ENCODE measurements around the gene TMEM225B.
"Not testable (repeated sequence)": the region's sequence is repeated elsewhere in the genome, so short reads cannot be mapped to it uniquely, and the experiment has no call there.

The TMEM225B gene

DNA sequence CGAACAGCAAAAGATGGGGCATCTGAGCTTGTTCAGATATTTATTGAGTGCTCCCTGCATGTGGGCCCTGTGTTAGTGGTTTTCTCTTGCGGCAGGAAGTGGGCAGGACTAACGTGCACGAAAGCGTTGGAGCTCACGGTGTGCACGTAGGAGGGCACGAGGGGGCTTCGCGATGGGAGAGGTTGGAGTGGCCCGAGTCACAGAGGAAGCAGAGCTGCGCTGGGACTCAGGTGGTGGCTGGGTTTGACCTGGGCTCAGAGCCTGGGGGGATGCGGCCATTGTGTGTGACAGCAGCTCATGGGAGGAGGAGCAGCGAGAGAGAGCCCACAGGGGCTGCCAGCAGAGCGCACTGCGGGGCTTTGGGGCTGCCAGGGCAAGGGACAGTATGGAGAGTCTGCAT lies 26.4 kb downstream of the TMEM225B start:
- DNase-seq, result peak; percentile 68

- no peak for DNase-seq
Observed at GRCh38 chr7:99625321-99625720, 27.3 kb downstream of the TMEM225B start.

GRCh38 chr7:99625961-99626360 lies 27.9 kb downstream of the TMEM225B start:
- no peak for DNase-seq

GRCh38 chr7:99626661-99627060 lies 28.6 kb downstream of the TMEM225B start:
- no peak for DNase-seq

DNA sequence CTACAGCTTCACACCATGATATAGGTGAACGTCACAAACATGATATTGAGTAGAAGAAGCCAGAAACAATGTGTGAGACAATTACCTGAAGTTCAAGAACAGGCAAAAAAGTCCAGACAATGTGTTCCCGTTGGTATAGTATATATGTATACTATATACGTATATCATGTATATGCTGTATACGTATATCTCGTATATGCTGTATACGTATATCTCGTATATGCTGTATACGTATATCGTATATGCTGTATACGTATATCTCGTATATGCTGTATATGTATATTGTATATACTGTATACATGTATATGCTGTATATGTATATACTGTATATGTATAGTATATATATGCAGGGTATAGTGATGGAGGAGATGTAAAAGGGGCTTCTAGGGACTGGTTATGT lies 29.4 kb downstream of the TMEM225B start:
- no peak for DNase-seq

DNA sequence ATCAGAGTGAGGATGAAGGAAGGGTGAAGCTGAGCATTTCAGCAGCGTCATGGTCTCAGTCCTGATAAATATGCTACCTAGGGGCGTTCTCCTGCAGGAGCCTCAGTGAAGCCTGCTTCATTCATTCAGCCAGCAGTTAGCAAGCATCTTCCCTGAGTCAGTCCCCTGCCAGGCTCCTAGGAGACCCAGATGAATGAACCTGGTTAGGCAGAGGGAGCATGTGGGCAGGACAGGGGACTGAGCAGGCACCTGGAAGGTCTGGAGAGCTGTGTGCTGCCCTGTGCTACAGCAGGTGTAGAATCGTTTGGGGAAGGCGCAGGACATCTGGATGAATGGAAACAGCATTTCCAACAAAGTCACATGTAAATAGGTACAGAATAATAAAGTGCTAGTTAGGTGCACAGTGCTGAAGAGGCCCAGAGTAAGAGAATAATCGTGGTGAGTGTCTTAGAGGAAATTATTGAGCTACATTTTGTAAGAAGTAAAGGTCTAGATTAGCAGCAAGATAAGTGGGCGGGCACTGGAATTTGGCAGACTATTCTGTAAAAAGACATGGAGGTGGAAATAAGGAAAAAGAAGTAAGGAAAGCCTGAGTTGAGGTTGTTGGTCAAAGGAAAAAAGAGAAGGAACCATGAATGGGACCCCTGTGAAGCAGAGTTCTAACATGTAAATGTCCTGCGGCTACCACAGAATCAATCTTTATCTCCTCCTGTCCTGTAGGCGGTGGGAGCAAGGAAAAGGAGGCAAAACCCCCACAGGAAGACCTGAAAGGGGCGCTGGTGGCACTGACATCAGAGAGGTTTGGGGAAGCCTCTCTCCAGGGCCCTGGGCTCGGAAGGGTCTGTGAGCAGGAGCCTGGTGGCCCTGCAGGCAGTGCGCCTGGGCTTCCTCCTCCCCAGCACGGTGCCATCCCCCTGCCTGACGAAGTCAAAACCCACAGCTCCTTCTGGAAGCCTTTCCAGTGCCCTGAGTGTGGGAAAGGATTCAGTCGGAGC lies 30.7 kb downstream of the TMEM225B start:
- DNase-seq, result no peak

DNA sequence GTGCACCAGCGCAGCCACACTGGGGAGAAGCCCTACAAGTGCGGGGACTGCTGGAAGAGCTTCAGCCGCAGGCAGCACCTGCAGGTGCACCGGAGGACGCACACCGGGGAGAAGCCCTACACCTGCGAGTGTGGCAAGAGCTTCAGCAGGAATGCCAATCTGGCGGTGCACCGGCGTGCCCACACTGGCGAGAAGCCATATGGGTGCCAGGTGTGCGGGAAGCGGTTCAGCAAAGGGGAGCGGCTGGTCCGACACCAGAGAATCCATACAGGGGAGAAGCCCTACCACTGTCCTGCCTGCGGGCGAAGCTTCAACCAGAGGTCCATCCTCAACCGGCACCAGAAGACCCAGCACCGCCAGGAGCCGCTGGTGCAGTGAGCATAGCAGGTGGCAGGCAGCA lies 31.6 kb downstream of the TMEM225B start:
- no peak for DNase-seq

- peak; percentile 38 for DNase-seq
Observed at GRCh38 chr7:99631295-99632109, 33.4 kb downstream of the TMEM225B start.

DNA sequence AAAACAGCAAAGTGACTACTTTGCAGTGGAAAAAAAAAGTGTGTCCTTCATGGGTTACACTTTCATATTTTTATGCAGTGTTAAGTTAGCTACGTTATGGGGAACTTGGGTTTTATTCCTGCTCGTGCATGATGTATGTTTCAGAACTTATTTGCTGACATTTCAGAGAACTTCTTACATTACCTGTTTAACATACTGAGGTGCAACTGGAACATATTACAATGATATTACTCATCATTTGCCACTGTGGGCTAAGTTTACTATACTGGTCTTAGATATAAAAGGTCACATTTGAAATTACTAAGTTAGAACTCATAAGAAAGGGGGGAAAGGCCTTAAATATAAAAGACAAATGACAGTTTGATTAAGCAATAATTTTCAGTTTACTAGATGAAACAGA lies 39.3 kb downstream of the TMEM225B start:
- not testable (repeated sequence) for DNase-seq

- DNase-seq, result no peak
Observed at GRCh38 chr7:99638731-99639130, 40.7 kb downstream of the TMEM225B start.

DNA sequence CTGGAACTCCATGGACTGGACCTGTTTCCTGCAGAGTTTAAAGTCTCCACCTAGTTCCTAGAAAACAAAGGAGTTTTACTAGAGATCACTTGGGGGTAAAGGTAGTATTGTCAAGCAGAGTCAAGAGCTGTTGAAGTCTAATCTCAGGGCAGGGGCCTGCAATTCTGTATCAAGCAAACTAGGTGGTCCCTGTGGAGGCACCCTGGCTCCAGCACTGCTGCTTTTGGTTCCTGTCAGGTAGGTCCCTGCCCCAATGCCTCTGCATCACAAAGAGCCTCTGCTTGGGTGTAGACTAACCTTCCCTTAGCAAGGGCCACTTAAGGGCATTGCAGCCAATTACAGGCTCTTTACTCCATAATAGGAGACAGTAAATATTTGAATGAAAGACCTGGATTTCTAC lies 41.2 kb downstream of the TMEM225B start:
- no peak for DNase-seq

GRCh38 chr7:99642027-99642426 lies 44.0 kb downstream of the TMEM225B start:
- DNase-seq, result no peak

DNA sequence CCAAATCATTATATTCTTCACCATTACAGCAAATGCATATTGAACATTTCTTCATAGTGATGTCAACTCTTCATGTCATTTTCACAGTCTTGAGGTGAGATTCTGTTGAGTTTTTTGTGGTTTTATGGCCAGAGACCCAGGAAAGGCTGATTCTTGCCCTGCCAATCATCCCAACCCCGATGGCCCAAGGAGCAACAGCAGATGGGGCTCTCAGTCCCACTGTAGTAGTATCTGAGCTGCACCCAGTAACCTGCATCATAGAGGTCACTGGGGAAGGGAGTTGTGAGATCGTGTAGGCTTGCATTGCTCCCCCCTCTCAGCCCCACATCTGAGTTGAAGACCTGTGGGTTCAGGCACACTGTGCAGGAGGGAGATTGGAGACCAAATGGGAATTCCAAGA lies 45.4 kb downstream of the TMEM225B start:
- no peak for DNase-seq

GRCh38 chr7:99644431-99644830 lies 46.4 kb downstream of the TMEM225B start:
- DNase-seq, result no peak

DNA sequence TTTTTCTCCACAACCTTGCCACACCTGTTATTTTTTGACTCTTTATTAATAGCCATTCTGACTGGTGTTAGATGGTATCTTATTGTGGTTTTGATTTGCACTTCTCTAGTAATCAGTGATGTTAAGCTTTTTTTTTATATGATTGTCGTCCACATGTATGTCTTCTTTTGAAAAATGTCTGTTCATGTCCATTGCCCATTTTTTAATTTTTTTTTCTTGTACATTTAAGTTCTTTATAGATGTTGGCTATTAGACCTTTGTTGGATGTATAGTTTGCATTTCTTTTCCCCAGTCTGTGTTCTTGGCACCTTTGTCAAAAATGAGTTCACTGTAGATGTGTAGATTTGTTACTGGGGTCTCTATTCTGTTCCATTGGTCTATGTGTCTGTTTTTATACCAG lies 47.5 kb downstream of the TMEM225B start:
- DNase-seq, result no peak

GRCh38 chr7:99648843-99649242 lies 50.8 kb downstream of the TMEM225B start:
- DNase-seq, result no peak

DNA sequence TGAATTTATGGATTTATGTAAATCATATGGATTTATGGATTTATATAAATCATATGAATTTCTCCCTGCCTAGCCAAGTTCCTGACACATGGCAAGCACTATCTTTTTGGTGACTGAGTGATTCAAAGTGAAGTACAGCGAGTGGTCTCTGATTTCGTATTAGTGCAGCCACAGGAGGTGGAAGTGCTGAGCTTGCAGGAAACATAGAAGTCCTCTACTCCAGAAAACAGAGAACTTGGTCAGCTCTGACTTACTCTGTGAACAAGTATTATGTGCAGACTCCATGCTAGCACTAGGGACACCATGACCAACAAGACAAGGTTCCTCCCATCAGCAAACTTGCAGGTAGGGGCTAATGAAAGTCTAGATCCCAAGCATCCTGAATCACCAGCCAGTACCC lies 53.2 kb downstream of the TMEM225B start:
- DNase-seq, result no peak

- no peak for DNase-seq
Observed at GRCh38 chr7:99652671-99653070, 54.6 kb downstream of the TMEM225B start.

DNA sequence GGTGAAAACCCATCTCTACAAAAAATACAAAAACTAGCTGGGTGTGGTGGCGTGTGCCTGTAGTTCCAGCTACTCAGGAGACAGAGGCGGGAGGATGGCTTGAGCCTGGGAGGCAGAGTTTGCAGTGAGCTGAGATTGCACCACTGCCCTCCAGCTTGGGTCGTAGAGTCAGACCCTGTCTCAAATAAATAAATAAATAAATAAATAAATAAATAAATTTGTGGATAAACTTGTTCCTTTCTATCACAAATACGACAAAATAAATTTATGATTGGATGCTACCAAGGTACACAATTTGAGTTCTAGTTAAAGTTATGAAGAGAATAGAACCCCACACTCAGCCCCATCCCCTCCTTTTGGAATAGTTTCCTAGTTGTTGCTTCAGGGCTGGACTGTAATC lies 55.2 kb downstream of the TMEM225B start:
- DNase-seq, result not testable (repeated sequence)

DNA sequence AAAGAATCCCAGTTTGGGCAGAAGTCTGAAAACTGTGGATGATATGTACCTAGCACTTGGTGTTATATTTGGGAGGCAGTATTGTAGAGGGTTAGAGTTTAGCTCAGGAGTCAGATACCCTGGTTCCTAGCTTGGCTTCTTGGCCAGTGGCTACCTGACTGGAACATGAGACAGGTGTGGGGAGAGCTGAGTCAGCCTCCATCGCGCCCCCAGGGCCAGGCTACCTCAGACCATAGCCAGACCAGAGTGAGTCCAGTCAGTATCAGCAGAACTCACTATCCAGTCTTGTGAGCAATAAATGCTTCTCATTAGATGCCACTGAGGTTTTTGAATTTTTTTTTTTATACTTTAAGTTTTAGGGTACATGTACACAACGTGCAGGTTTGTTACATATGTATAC lies 55.7 kb downstream of the TMEM225B start:
- DNase-seq, result no peak

DNA sequence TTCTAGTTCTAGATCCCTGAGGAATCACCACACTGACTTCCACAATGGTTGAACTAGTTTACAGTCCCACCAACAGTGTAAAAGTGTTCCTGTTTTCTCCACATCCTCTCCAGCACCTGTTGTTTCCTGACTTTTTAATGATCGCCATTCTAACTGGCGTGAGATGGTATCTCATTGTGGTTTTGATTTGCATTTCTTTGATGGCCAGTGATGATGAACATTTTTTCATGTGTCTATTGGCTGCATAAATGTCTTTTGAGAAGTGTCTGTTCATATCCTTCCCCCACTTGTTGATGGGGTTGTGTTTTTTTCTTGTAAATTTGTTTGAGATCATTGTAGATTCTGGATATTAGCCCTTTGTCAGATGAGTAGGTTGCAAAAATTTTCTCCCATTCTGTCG lies 56.6 kb downstream of the TMEM225B start:
- not testable (repeated sequence) for DNase-seq

DNA sequence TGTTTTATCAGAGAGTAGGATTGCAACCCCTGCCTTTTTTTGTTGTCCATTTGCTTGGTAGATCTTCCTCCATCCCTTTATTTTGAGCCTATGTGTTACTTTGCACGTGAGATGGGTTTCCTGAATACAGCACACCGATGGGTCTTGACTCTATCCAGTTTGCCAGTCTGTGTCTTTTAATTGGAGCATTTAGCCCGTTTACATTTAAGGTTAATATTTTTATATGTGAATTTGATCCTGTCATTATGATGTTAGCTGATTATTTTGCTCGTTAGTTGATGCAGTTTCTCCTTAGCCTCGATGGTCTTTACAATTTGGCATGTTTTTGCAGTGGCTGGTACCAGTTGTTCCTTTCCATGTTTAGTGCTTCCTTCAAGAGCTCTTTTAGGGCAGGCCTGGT lies 59.8 kb downstream of the TMEM225B start:
- DNase-seq, result not testable (repeated sequence)

Measured in activated CD8-positive, alpha-beta memory T cell treated with anti-CD3 and anti-CD28 coated beads, Interleukin-2, amount 50 U/mL, for 4 hours (primary cell).